Measurements from ENCODE around the gene SEPTIN10.

DNA sequence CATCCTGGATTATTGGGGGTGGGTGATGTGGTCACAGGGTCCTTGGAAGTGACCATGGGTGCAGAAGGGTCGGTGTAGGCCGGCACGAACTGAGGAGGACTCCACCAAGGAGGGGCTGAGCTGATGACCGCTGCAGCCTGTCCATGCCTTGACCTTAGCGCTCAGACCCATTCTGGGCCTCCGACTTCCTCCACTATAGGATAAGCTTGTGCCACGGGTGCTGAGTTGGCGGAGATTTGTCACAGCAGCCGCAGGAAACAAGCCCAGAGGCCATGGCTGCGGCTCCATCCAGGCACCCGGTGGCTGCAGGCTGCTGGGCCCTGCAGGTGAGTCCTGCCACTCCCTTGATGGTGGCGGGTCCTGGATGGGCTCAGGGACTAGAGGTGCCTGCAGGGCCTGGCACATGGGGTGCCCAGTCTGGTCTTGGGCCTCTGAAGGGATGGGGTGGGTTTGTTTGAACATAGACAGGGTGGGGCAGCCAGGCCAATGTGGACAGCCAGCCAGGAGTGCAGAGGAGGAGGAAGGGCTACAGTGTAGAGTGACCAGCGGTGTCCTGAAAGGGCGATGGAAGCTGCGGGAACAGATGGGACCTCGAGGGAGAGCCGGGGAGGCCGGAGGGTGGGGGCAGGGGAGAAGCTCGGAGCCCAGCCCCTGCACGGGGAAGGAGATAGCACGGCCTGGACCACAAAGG is 84.8 kb downstream of the SEPTIN10 start:
- TF ChIP-seq, protein P1, sequence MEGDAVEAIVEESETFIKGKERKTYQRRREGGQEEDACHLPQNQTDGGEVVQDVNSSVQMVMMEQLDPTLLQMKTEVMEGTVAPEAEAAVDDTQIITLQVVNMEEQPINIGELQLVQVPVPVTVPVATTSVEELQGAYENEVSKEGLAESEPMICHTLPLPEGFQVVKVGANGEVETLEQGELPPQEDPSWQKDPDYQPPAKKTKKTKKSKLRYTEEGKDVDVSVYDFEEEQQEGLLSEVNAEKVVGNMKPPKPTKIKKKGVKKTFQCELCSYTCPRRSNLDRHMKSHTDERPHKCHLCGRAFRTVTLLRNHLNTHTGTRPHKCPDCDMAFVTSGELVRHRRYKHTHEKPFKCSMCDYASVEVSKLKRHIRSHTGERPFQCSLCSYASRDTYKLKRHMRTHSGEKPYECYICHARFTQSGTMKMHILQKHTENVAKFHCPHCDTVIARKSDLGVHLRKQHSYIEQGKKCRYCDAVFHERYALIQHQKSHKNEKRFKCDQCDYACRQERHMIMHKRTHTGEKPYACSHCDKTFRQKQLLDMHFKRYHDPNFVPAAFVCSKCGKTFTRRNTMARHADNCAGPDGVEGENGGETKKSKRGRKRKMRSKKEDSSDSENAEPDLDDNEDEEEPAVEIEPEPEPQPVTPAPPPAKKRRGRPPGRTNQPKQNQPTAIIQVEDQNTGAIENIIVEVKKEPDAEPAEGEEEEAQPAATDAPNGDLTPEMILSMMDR (conservative IDR thresholded peaks at IDR 0.05; ENCODE audit: low read length): no peak
- TF ChIP-seq EZH2phosphoT487 (IDR thresholded peaks at IDR 0.05; ENCODE audit: borderline replicate concordance): no peak

Data from Loucy (cell line).